Stimulated activated CD4-positive, alpha-beta T cell treated with anti-CD3 and anti-CD28 coated beads, TNF-alpha, amount 100 ng/mL, for 1 hour (primary cell): ENCODE measurements around the gene PRKAR1B.

ENCODE experiments used
- DNase-seq, 3 donors: peaks; one replicate each; pipeline ENCODE4 v3.0.0-alpha.2; 2020; ENCODE audit warnings: low read depth in 3 of 3, low spot score in 1 of 3

Gene PRKAR1B

GRCh38 chr7:514651-515598, 212.2 kb downstream of the PRKAR1B start:
- DNase-seq, result no peak

DNA sequence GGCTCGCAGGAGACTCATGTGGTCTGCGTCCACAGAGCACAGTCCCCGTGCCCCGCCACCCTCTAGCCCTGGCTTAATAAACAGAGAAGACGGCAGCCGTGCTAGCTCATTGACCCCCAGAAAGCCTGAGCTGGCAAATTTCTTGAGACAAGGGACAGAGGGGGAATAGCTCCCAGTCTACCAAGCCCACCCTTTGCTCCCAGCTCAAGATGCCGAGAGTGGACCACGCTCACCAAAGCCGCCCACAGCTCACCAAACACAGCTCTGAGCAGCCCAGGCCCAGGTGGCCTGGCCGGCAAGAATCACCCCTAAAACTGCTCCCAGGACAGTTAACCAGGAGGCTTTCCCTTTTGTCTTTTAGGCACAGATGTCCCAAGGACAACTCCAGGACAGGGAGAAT, 212.8 kb downstream of the PRKAR1B start:
- DNase-seq, result no peak

- DNase-seq, result no peak
Measured at GRCh38 chr7:513521-514166, 213.4 kb downstream of the PRKAR1B start.

GRCh38 chr7:512541-513311, 214.4 kb downstream of the PRKAR1B start:
- DNase-seq, result no peak

GRCh38 chr7:512146-512510, 215.0 kb downstream of the PRKAR1B start:
- no peak for DNase-seq

GRCh38 chr7:511476-512145, 215.5 kb downstream of the PRKAR1B start:
- DNase-seq, result no peak

DNA sequence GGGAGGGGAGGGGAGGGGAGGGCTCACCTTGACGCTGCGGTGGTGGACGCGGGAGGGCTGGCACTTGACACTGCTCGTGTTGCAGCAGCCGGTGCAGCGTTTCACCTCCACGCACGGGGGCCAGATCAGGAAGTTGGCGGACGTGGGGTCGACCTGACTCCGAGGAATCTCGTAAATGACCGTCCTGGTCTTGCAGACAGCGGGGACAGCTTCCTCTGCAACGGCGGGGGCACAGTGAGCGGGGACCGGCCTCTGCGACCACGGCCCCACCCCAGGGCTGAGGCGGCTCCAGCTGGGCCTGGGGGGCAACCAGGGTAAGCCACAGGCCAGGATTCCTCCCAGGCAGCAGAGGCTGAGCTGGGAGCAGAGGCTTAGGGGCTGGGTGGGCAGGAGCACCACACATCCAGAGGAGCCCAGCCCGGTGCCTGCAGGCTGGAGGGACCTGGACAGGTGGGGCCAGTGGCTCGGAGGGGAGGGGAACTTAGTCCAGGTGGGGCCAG, 216.2 kb downstream of the PRKAR1B start:
- no peak for DNase-seq

- DNase-seq, result no peak
Measured at GRCh38 chr7:510131-510481, 217.0 kb downstream of the PRKAR1B start.

DNA sequence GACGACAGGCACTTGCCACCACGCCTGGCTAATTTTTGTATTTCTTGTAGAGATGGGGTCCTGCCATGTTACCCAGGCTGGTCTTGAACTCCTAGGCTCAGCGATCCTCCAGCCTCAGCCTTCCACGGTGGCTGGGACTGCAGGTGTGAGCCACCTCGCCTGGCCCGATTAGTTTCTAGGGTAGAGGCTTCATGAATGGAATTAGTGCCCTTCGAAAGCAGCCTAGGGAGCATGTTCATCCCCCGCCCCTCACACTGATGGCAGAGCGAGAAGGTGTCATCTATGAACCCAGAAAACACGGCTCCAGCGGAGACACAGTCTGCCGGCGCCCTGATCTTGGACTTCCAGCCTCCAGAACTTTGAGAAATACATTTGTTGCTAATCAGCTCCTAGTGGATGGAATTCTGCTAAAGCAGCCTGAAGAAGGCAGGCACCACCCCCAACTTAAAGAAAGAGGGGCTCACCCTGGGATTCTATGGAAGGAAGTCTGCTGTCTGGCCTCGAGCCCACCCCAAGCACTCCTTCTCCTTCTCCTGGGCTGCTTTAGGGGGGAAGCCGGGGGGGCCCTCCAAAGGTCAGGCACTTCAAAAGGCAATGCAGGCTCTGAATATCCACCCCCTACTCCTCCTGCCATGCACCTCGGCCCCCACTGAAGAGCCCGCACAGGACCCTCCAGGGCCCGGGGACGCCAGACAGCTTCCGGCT, 217.5 kb downstream of the PRKAR1B start:
- DNase-seq, result no peak

GRCh38 chr7:508461-509170, 218.5 kb downstream of the PRKAR1B start:
- DNase-seq, result no peak

DNA sequence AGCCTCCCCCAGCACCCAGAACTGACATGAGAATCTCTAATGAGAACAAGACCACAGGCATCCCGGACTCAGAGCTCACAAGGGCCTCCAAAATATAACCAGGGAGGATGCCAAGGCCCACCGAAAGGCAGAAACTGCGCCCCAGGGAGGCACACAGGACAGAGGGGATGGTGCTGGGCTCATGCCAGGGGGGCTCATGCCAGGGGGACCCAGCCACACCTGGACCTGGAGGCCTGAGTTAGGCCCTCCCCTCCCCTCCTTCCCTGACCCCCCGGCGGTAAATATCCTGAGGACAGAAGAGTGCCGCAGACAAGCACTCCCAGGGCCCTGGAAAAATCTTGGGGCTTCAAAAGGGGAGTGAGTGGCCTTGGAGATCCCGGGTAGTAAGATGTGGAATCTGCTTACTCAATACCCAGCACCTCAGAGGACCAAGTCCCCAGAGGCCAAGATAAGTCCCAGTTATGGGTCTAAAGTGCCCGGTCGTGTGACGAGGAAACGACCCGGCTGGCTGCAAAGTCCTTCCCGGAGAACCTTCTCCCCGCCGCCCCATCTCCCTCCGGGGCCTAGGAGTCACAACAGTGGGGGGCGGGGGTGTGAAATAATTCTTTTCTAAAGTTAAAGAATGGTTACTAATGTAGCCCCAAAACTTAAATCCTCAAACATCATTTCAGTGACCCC, 219.3 kb downstream of the PRKAR1B start:
- DNase-seq, result no peak

DNA sequence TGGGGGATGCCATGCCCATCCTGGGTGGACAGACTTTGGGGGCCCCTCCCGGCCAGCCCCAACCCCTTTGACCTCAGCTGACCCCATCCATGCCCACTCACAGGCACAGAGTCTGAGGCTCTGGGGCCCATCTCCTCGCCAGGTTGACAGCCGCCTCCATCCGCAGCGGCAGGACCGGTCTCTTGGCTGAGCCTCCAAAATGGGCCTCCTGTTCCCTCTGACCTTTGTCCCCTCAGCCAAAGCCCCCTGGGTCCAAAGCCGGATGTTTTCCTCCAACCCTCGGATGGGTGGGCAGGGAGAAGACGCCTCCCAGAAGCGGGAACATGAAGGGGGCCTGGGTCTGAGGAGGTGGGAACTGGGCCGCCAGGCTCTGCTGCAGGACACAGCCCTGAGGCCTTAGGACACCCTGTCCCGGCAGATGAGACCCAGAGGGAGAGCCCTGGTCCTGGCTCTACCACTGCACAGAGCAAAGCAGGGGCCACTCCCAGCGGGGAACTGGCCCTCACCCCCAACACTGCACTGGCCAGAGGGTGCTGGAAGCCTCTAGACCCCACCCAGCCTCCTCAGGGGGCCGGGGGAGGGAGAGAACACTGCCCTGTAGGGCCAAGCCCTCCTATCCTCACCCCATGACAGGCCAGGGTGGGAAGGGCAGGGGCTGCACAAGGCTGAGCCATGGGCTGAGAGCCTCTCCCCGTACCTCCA, 220.0 kb downstream of the PRKAR1B start:
- no peak for DNase-seq

DNA sequence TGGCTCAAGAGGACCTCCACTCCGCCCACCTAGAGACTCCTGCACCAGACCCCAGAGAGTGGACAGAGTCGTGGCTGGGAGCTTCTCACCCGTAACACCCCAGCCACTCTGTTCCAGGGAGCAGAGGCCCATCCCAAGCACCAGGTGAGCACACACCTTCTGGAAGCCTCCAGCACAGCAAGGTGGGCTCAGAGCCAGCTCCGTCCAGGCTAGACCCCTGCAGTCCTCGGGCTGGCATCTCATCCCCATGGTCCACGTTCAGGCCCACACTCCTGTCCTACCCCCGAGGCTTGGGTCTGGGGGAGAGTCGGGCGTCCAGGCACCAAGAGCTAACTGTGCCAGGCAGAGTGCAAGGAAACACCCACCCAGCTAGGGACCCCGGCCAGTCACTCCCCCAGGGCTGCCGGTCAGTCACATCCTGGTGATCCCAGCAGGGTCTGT, 220.7 kb downstream of the PRKAR1B start:
- no peak for DNase-seq

- DNase-seq, result no peak
Measured at GRCh38 chr7:505171-505570, 221.9 kb downstream of the PRKAR1B start.

GRCh38 chr7:504221-505111, 222.6 kb downstream of the PRKAR1B start:
- no peak for DNase-seq

GRCh38 chr7:503575-504111, 223.4 kb downstream of the PRKAR1B start:
- no peak for DNase-seq

DNA sequence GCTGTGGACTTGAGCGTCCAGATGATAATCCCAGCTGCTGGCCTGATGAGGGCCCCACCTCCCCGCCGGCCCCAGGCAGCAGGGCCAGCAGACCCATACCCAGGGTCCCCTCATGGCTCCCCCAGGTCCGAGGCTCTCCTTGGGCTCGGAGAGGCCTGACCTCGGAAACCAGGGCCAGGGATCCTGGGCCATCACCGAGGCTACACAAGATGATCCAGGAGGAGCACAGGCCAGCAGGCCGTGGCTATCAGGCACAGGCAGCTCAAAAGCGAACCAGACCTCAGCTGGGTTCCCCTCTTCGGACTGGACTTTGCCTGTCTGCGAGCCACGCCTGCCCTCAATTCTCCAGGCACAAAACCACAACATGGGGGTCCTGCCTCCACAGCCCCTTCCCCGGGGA, 224.8 kb downstream of the PRKAR1B start:
- DNase-seq, result no peak
